Duodenal mucosa (tissue), 2 donors: ENCODE data around the gene RCOR3.
"Not testable (repeated sequence)": the region's sequence is repeated elsewhere in the genome, so short reads cannot be mapped to it uniquely, and the experiment has no call there.

Experiments used
- H3K27ac ChIP-seq: one replicate; pipeline ENCODE4 v1.7.0; 2013; ENCODE audit warnings: low read depth, low read length
- H3K27me3 ChIP-seq, 2 donors: one replicate each; pipeline ENCODE4 v1.7.0; 2013; ENCODE audit warnings: low read length in 2 of 2, control low read depth in 1 of 2; ENCODE audit not compliant: insufficient read depth in 2 of 2, control insufficient read depth in 1 of 2
- H3K36me3 ChIP-seq, 2 donors: one replicate each; pipeline ENCODE4 v1.7.0; 2013; ENCODE audit warnings: low read length in 2 of 2, control low read depth in 1 of 2; ENCODE audit not compliant: insufficient read depth in 2 of 2, control insufficient read depth in 1 of 2
- H3K4me1 ChIP-seq, 2 donors: one replicate each; pipeline ENCODE4 v1.7.0; 2013; ENCODE audit warnings: low read length in 2 of 2, control low read depth in 1 of 2; ENCODE audit not compliant: insufficient read depth in 2 of 2, control insufficient read depth in 1 of 2
- H3K4me3 ChIP-seq, 2 donors: one replicate each; pipeline ENCODE4 v1.7.0; 2013; ENCODE audit warnings: low read length in 2 of 2, low read depth in 1 of 2
- H3K9ac ChIP-seq, 2 donors: one replicate each; pipeline ENCODE4 v1.7.0; 2013; ENCODE audit warnings: low read length in 2 of 2, low read depth in 1 of 2
- H3K9me3 ChIP-seq, 2 donors: one replicate each; pipeline ENCODE4 v1.7.0; 2013; ENCODE audit warnings: low read length in 2 of 2, control low read depth in 1 of 2; ENCODE audit not compliant: control insufficient read depth in 1 of 2

The RCOR3 gene

GRCh38 chr1:211258756-211259637, at the start of gene RCOR3:
TSS of gene RCOR3 (plus strand) at chr1:211259366. CDS start at chr1:211259561, 195 bp downstream.
- Histone ChIP-seq H3K9ac (peak within 1 kb of the TSS; percentile 89 to 99), H3K36me3 (no peaks in the 10 kb centered on the region), H3K9me3 (no peaks in the 10 kb centered on the region), H3K4me3 (peak within 1 kb of the TSS; percentile 94 to 96), H3K27me3 (no peaks in the 10 kb centered on the region), H3K27ac (peak within 1 kb of the TSS; percentile 96), H3K4me1 (peaks cover 15 to 19% of the 10 kb centered on the region in 2 donors)

GRCh38 chr1:211210052-211210451, 49.1 kb upstream of the RCOR3 start:
- no peaks in the 10 kb centered on the region for H3K4me1 ChIP-seq
- no peaks in the 10 kb centered on the region for H3K27me3 ChIP-seq
- H3K4me3 ChIP-seq = no peak overlapping the region
- H3K9me3 ChIP-seq = no peaks in the 10 kb centered on the region
- no peak overlapping the region for H3K27ac ChIP-seq
- no peaks in the 10 kb centered on the region for H3K36me3 ChIP-seq
- no peak overlapping the region for H3K9ac ChIP-seq

- no peaks in the 10 kb centered on the region for H3K27me3 ChIP-seq
- H3K9ac ChIP-seq = no peak overlapping the region
- no peaks in the 10 kb centered on the region for H3K4me1 ChIP-seq
- H3K27ac ChIP-seq = no peak overlapping the region
- no peaks in the 10 kb centered on the region for H3K9me3 ChIP-seq
- no peaks in the 10 kb centered on the region for H3K36me3 ChIP-seq
- H3K4me3 ChIP-seq = no peak overlapping the region
Measured at GRCh38 chr1:211210965-211211364, 48.2 kb upstream of the RCOR3 start.

GRCh38 chr1:211213702-211214101, 45.5 kb upstream of the RCOR3 start:
- Histone ChIP-seq H3K4me1 (no peaks in the 10 kb centered on the region), H3K27ac (no peak overlapping the region), H3K27me3 (no peaks in the 10 kb centered on the region), H3K9me3 (no peaks in the 10 kb centered on the region), H3K36me3 (no peaks in the 10 kb centered on the region), H3K4me3 (no peak overlapping the region), H3K9ac (no peak overlapping the region)

- no peaks in the 10 kb centered on the region for H3K27me3 ChIP-seq
- H3K4me3 ChIP-seq = no peak overlapping the region
- no peaks in the 10 kb centered on the region for H3K36me3 ChIP-seq
- H3K9ac ChIP-seq = no peak overlapping the region
- H3K27ac ChIP-seq = no peak overlapping the region
- H3K4me1 ChIP-seq = no peaks in the 10 kb centered on the region
- no peaks in the 10 kb centered on the region for H3K9me3 ChIP-seq
Measured at GRCh38 chr1:211215577-211215976, 43.6 kb upstream of the RCOR3 start.

- H3K27me3 ChIP-seq = no peaks in the 10 kb centered on the region
- H3K4me3 ChIP-seq = no peak overlapping the region
- no peak overlapping the region for H3K27ac ChIP-seq
- H3K9me3 ChIP-seq = no peaks in the 10 kb centered on the region
- H3K36me3 ChIP-seq = no peaks in the 10 kb centered on the region
- H3K4me1 ChIP-seq = no peaks in the 10 kb centered on the region
- no peak overlapping the region for H3K9ac ChIP-seq
Measured at GRCh38 chr1:211217392-211217791, 41.8 kb upstream of the RCOR3 start.

- H3K4me3 ChIP-seq, H3K9me3 ChIP-seq, H3K36me3 ChIP-seq: not testable (repeated sequence)
Measured at GRCh38 chr1:211222469-211223234, 36.5 kb upstream of the RCOR3 start.

GRCh38 chr1:211228573-211229364, 30.4 kb upstream of the RCOR3 start:
- not testable (repeated sequence) for H3K9me3 ChIP-seq, H3K9ac ChIP-seq, H3K27ac ChIP-seq, H3K4me1 ChIP-seq, H3K4me3 ChIP-seq, H3K27me3 ChIP-seq, H3K36me3 ChIP-seq

More at GRCh38 chr1:211222469-211223234, 36.5 kb upstream of the RCOR3 start:
- H3K9ac ChIP-seq, H3K27ac ChIP-seq, H3K27me3 ChIP-seq, H3K4me1 ChIP-seq: not testable (repeated sequence)

- Histone ChIP-seq H3K9ac (no peak overlapping the region), H3K27ac (no peak overlapping the region), H3K36me3 (no peaks in the 10 kb centered on the region)
Measured at GRCh38 chr1:211229365-211229759, 29.8 kb upstream of the RCOR3 start.

GRCh38 chr1:211231873-211232272, 27.3 kb upstream of the RCOR3 start:
- Histone ChIP-seq H3K9me3 (no peaks in the 10 kb centered on the region), H3K4me3 (no peak overlapping the region), H3K27ac (no peak overlapping the region), H3K36me3 (no peaks in the 10 kb centered on the region), H3K27me3 (no peaks in the 10 kb centered on the region), H3K9ac (no peak overlapping the region), H3K4me1 (no peaks in the 10 kb centered on the region)

More at GRCh38 chr1:211229365-211229759, 29.8 kb upstream of the RCOR3 start:
- Histone ChIP-seq H3K27me3 (no peaks in the 10 kb centered on the region), H3K9me3 (no peaks in the 10 kb centered on the region), H3K4me3 (no peak overlapping the region), H3K4me1 (no peaks in the 10 kb centered on the region)
